PFSK-1 (cell line): Measurements from ENCODE around the gene SNX8. TPM values are rescaled to one million over a fixed set of nuclear protein-coding genes. Genes with fewer than 3 reads are reported as not detected.

ENCODE experiments used
- FOXP2 ChIP-seq: optimal IDR thresholded peaks from 2 replicates; pipeline ENCODE3; 2011; ENCODE audit warnings: borderline replicate concordance, control low read depth, inconsistent platforms; ENCODE audit not compliant: insufficient read depth; ENCODE audit errors: extremely low read length, extremely low read depth
- POLR2AphosphoS5 ChIP-seq: IDR thresholded peaks from 2 replicates; pipeline ENCODE4 v1.6.1; 2012; ENCODE audit warnings: low read depth, mild to moderate bottlenecking, control low read depth, low read length, moderate library complexity
- REST ChIP-seq, 2 experiments: IDR thresholded peaks; 2 replicates each; pipeline versions ENCODE4 v1.6.1 to v1.8.0; 2011 to 2012; ENCODE audit warnings: low read depth in 2 of 2, low read length in 2 of 2, control low read depth in 1 of 2, inconsistent platforms in 1 of 2, mild to moderate bottlenecking in 1 of 2, moderate library complexity in 1 of 2; ENCODE audit not compliant: insufficient read depth in 1 of 2
- SIN3A ChIP-seq: IDR thresholded peaks from 2 replicates; pipeline ENCODE4 v1.6.1; 2012; ENCODE audit warnings: mild to moderate bottlenecking, low read length, moderate library complexity, borderline replicate concordance; ENCODE audit not compliant: insufficient read depth
- TAF1 ChIP-seq: IDR thresholded peaks from 2 replicates; pipeline ENCODE4 v1.6.1; 2012; ENCODE audit warnings: low read length, control low read depth, borderline replicate concordance; ENCODE audit not compliant: insufficient read depth
- polyA plus RNA-seq: library from polyadenylated mRNA; unstranded; fragments of >200 nt; gene quantifications from one replicate; pipeline ENCODE4 v1.2.1, GENCODE V29; 2012; ENCODE audit warnings: low read depth, missing spikeins; ENCODE audit not compliant: insufficient read length

Gene SNX8
- 108 TPM for polyA plus RNA-seq

GRCh38 chr7:2314209-2314955 lies at the start of gene SNX8:
Gene SNX8, minus strand, starts transcription at chr7:2314441. Its CDS starts 20 bp downstream, at chr7:2314421.
- TF ChIP-seq FOXP2 (peak; percentile 66), REST (IDR thresholded peaks at IDR 0.05; ENCODE audit: insufficient read depth in 1 of 2, low read depth in 2 of 2, low read length in 2 of 2) (no peak), POLR2AphosphoS5 (peak; percentile 52; the same call in 1 of the 2 replicates), TAF1 (no peak), SIN3A (0 out of 2 replicates have a peak, but pooled peaks have one; percentile 70)

GRCh38 chr7:2362385-2363088 lies 48.3 kb upstream of the SNX8 start:
- no peak for TF ChIP-seq REST (IDR thresholded peaks at IDR 0.05; ENCODE audit: insufficient read depth in 1 of 2, low read depth in 2 of 2, low read length in 2 of 2)
- no peak for TF ChIP-seq FOXP2

- TF ChIP-seq REST (IDR thresholded peaks at IDR 0.05; ENCODE audit: insufficient read depth in 1 of 2, low read depth in 2 of 2, low read length in 2 of 2) (no peak), TAF1 (no peak), POLR2AphosphoS5 (no peak), FOXP2 (no peak), SIN3A (no peak)
Measured at GRCh38 chr7:2360796-2361195, 46.6 kb upstream of the SNX8 start.

- TF ChIP-seq TAF1 = no peak
- no peak; the same call in 1 of the 2 replicates for TF ChIP-seq POLR2AphosphoS5
- no peak for TF ChIP-seq FOXP2
- no peak for TF ChIP-seq SIN3A
- TF ChIP-seq REST (IDR thresholded peaks at IDR 0.05; ENCODE audit: insufficient read depth in 1 of 2, low read depth in 2 of 2, low read length in 2 of 2) = no peak
Measured at GRCh38 chr7:2359610-2360009, 45.4 kb upstream of the SNX8 start.
